Fibroblast of pulmonary artery (primary cell): Measurements from ENCODE around the gene CPNE4.
A peak's percentile ranks its signal among the peaks of the same experiment; 100 is the strongest.
"Not testable (repeated sequence)": the region's sequence is repeated elsewhere in the genome, so short reads cannot be mapped to it uniquely, and the experiment has no call there.

Source experiments
- DNase-seq: peaks from one replicate; pipeline ENCODE4 v3.0.0-alpha.2; 2010; ENCODE audit warnings: low read depth
- H3K4me3 ChIP-seq: replicated peaks from 2 replicates; pipeline ENCODE4 v1.5.1; 2011; ENCODE audit warnings: low read depth, mild to moderate bottlenecking, control low read depth, low read length, moderate library complexity
- CTCF ChIP-seq: IDR thresholded peaks from 2 replicates; pipeline ENCODE4 v1.5.1; 2011; ENCODE audit warnings: mild to moderate bottlenecking, control low read depth, low read length, inconsistent platforms; ENCODE audit errors: missing control alignments

The CPNE4 gene

GRCh38 chr3:131973731-131974130 lies 61.1 kb downstream of the CPNE4 start:
- no peak for TF ChIP-seq CTCF
- DNase-seq: peak; percentile 8
- no peak overlapping the region for H3K4me3 ChIP-seq

DNA sequence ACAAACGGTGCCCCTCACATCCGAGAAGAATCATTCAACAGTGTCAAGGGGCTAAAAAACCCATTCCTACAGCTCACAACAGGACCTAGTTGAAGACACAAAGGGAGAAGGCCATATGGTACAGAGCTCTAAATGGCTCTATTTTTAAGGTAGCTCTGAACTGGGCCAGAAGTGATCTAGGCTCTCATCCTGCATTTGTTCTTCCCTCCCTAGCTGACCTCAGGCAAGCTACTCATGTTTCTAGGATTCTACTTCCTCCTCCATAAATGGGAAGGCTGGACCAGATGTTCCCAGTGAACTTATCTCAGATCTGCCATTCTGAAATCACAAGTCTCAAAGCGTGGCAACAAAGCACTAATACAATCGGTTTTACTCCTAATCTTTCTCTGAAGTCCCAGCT lies 62.3 kb downstream of the CPNE4 start:
- no peak for DNase-seq
- TF ChIP-seq CTCF: no peak
- H3K4me3 ChIP-seq: no peak overlapping the region

GRCh38 chr3:131972091-131972490 lies 62.7 kb downstream of the CPNE4 start:
- TF ChIP-seq CTCF: no peak
- H3K4me3 ChIP-seq: no peak overlapping the region
- no peak for DNase-seq

DNA sequence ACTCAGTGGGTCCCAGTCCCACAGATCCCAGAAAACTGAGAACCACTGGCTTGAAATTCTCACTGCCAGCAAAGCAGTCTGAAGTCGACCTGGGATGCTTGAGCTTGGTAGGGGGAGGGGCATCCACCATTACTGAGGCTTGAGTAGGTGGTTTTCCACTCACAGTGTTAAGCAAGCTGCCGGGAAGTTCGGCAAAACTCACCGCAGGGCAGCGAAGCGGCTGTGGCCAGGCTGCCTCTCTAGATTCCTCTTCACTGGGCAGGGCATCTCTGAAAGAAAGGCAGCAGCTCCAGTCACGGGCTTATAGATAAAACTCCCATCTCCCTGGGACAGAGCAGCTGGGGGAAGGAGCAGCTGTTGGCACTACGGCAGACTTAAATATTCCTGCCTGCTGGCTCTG lies 71.4 kb downstream of the CPNE4 start:
- DNase-seq, H3K4me3 ChIP-seq: not testable (repeated sequence)

DNA sequence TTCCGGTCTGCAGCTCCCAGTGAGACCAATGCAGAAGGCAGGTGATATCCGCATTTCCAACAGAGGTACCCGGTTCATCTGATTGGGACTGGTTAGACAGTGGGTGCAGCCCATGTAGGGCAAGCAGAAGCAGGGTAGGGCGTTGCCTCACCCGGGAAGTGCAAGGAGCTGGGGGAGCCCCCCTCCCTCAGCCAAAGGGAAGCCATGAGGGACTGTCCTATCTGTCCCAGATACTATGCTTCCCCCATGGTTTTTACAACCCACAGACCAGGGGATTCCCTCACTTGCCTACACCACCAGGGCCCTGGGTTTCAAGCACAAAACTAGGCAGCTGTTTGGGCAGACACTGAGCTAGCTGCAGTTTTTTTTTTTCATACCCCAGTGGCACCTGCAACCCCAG lies 71.8 kb downstream of the CPNE4 start:
- TF ChIP-seq CTCF: no peak
- no peak overlapping the region for H3K4me3 ChIP-seq
- no peak for DNase-seq

- DNase-seq: peak; percentile 60
- no peak overlapping the region for H3K4me3 ChIP-seq
- TF ChIP-seq CTCF: no peak
Observed at GRCh38 chr3:131960324-131960723, 74.5 kb downstream of the CPNE4 start.

- no peak overlapping the region for H3K4me3 ChIP-seq
- DNase-seq: no peak
- no peak for TF ChIP-seq CTCF
Observed at GRCh38 chr3:131957980-131958379, 76.8 kb downstream of the CPNE4 start.

DNA sequence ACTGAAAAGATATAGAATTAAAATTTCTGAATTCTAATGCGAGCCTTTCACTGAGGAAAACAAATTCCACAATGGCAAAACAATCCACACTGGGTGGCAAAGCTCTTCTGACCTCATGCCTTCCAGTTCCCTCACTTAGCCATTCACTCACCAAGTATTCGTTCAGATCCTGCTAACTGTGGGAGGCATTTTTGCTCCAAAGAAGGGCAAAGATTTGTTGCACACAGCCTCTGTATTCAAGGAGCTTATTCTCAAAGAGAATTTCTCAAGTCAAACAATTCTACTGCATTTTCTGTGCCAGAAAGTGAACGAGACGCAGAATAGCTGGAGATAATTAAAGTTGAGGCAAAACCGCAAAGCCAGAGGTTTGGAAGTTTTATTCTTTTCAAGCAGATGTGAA lies 77.3 kb downstream of the CPNE4 start:
- no peak for TF ChIP-seq CTCF
- peak; percentile 7 for DNase-seq
- H3K4me3 ChIP-seq: no peak overlapping the region
